ENCODE data around the gene MICU1.

- TF ChIP-seq CTCF (IDR thresholded peaks at IDR 0.05; ENCODE audit: insufficient read depth, low read length, poor library complexity, severe bottlenecking), result no peak
- no peak for TF ChIP-seq EZH2phosphoT487 (conservative IDR thresholded peaks at IDR 0.05; ENCODE audit: low read length)
Measured at GRCh38 chr10:72552857-72553256, 73.0 kb downstream of the MICU1 start.

Data from SU-DHL-6 (cell line).